HL-60/S4 treated with retinoic acid at 250 ng/mL for 4 days and 3 days (cell line): ENCODE data around the gene LIG3.
"Not testable (repeated sequence)": the region's sequence is repeated elsewhere in the genome, so short reads cannot be mapped to it uniquely, and the experiment has no call there.

Experiments
- in situ Hi-C: fragments of 300-500 bp; cut with MboI; formaldehyde crosslinking; loops from 2 replicates; pipeline ENCODE4 v1.7.0; 2022; ENCODE audit warnings: low sequenced_read_pairs

The LIG3 gene

DNA sequence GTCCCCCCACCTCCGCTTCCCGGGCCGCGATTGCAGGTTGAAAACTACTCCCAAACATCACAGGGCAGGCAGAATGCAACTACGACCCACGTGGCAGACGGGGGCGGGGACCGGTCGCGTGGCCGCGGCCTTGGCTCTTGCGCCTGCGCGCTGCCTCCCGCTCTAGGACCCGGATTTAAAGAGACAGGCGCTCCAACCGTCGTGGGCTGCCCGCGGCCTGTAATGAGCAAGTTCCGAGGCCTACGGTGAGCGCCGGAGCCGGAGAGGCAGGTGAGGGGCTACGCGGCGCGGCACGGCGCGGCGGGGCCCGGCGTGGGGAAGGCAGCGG is at the start of gene LIG3:
Gene LIG3 (plus strand): TSS at position 160 of the 328 bp plus-strand sequence. CDS start 2,494 bp downstream, outside the sequence.
- in situ Hi-C loops: no loop called here

DNA sequence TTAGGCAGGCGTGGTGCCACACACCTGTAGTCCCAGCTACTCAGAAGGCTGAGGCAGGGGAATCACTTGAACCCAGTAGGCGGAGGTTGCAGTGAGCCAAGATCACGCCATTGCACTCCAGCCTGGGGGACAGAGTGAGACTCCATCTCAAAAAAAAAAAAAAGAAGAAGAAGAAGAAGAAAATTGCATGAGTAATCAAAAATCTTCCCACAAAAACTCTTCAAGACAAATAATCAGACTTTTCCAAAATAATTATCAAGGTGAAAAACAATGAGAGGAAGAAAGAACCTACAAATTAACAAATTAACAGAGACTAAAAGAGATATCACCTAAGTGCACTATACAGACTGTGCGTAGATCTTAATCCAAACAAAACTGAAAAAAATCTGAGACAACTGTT is 29.5 kb upstream of the LIG3 start:
- in situ Hi-C loops: not testable (repeated sequence)

DNA sequence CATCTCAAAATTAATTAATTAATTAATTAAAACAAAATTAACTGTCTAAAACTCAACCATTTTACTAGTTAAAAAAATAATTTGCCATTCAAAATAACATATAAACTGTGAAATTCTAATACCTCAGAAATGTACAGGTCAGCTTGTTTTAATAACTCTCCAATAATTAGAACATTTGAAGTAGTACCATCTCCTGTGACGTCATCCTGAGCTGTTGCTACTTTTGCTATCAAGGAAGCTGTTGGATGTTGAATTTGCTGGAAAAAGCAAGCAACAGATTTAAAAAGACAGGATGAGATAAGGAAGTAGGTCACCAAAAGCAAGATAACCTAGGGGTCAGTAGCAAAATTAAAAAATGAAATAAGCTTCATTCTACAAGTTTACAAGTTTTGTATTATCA is 21.9 kb upstream of the LIG3 start:
- in situ Hi-C loops: no loop called here

DNA sequence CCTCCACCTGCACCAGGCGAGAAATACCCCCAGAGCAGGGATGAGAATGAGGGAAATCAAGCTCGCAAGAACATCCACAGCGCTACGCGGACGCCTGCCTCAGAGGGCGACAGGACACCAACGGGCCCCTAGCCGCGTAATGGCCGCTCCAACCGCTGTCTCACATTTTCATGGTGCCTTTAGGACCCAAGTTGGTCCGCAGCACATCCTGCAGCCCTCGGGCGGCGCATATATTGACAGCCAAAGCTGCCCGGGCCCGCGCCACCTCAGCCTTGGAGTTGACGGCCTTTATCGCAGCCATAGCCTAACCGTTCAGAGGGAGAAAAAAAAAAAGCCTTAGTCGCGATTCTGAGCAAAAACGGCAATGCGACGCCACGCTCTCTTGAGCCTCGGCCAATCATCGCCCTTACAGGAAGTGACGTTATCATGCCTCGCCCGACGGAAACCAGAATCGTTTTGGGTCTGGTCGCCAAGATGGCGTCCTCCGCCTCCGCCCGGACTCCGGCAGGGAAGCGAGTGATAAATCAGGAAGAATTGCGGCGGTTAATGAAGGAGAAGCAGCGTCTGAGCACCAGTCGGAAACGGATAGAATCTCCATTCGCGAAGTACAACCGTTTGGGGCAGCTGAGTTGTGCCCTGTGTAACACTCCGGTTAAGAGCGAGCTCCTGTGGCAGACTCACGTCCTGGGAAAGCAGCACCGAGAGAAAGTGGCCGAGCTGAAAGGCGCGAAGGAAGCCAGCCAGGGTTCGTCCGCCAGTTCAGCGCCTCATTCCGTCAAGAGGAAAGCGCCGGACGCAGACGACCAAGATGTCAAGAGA is 19.0 kb upstream of the LIG3 start, which contains the start of the genes CCT6B and ZNF830:
Gene CCT6B (minus strand): TSS at position 368 of the 819 bp plus-strand sequence. CDS start 67 bp downstream, at position 301.
Gene ZNF830 (plus strand): TSS at position 448 of the 819 bp plus-strand sequence. CDS start 27 bp downstream, at position 475.
- in situ Hi-C loops: no loop called here

DNA sequence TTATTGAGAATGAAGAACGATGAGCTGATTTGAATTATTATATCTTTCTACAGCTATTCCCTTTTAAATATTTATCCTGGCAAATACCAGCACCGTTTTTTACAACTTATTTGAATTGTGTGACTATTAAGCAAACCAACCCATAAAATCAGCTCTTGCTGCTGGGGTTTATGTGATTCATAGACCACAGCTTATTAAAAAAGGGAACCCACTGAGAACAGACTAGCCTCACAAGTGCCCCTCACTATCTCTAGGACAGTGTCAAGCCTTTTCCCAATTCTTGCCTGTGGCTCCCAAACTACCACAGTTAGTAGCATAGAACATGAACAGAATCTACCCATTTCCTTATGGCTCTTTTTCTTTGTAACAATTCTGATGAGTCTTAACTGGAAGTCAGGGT is 6.1 kb upstream of the LIG3 start:
- in situ Hi-C loops: no loop called here

DNA sequence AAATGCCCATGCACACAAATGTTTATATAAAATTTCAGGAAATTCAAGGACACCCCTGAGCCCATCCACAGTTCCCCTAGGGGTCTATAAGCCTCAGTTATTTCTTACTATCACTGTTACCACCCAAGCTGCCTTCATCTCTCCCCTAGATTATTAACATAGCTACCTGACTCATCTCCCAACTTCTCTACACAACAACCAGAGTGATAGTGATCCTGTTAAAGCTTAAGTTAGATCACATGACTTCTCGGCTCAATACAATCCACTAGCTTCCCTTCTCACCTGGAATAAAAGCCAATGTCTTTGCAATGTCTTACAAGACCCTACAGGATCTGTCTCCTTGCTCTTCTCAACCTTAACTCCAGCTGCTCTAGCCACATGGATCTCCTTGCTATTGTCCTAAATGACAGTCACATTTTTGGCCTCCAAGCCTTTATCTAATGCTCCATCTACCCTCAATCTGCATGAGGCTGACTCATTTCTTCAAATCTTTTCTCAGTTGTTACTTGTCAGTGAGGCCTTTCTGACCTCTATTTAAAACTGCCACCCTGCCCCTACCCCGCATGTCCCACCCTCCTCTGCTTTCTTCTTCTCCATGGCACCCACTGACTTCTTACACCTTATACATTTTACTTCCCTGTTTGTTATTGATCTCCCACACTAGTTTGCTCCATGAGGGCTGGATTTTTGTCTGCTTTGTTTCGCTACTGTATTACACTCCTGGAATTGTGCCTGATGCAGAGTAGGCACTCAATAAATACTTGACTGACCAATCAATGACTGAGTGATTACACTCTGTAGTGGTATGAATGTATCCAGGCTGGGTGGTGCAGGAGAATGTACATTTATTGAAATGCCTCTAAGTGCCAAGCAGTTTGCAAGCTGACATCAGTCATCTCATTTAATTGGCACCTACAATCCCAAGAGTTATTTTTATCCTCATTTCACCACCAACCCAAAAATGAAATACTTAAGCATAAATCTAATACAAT is 5.2 kb upstream of the LIG3 start:
- in situ Hi-C loops: no loop called here

DNA sequence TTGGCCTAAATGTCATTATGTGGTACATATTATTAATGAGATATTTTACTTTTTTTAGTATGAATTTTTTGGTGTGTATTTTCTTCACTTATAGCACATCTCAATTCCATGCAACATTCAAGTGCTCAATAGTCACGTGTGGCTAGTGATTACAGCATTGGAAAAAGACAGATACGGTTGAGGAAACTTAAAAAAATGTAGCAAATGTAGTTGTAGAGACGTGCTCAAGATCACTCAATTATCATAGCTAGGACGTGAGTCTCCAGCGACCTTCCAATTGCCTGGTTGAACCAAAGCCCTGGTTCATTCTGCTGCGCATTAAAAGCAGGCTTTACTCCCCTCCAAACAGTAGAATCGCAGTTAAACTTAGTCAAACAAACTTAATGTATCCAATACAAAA is 1.2 kb upstream of the LIG3 start:
- in situ Hi-C loops: no loop called here

DNA sequence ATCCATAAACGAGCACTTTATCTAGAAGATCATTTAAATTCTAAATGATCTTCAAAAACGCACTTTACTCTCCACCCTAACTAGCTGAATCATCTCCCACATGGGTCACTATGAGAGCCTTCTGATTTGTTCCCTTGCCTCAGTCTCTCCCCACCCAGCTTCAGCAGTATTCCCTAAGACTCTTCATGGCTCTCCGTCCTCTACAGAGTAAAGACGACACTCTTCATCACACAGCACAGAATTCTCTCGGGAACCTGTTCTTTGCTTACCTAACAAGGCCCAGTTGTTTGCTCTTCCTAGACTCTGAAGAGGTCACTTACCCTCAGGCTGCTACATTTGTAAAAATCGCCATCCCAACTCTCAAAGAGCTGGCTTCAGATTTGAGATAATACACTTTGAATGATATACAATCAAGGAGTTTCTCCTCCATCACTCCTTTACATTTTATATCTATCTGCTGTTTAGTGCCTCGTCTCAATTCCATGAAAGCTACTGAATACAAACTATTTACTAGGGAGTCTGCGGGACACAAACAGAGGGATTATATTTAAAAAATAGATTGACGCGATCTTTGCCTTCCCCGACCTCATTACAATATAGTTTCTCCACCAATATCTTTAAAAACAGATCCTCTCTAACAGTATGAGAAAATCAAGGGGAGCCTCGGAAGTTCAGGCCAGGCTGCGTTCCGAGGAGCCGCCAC is 511 bp upstream of the LIG3 start:
- in situ Hi-C loops: no loop called here

DNA sequence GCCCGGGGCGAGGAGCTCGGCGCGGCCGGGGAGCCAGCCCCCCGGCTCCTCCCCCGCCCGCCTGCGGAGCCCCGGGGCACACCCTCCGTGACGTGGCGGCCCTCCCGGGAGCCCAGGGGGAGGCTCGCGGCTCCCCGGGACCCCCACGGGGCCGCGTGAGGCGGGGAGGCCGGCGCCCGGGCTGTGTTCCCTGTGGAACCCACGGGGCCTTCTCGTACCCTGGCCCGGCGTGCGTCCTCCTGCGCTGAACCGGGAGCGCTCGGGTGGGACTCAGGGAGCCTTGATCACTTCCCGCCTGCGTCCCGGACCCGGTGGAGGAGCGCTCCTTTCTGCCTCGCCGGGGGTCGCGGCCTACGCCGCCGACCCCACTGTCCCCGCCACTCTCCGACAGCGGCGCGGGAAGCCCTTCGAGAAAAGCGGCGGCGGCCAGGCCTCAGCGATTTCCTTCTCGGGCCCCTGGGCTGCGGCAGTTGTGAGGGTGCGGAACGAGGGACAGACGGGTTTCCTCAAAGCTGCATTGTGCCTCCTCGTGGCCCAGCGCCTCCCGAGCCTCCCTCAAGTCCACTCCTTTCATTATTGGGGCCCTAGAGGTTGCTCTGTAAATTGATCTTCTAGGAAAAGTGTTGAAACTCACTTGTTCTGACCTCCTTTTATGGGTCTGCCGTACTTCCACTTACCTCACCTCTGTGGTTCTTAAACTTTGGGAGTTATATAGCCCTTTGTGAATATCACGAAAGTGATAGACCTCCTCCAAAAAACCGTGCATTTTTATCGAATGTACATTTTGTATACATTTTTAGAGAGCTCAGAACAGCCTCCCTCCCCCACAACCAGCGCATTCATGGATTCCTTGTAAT is 597 bp downstream of the LIG3 start:
- in situ Hi-C loops: no loop called here

DNA sequence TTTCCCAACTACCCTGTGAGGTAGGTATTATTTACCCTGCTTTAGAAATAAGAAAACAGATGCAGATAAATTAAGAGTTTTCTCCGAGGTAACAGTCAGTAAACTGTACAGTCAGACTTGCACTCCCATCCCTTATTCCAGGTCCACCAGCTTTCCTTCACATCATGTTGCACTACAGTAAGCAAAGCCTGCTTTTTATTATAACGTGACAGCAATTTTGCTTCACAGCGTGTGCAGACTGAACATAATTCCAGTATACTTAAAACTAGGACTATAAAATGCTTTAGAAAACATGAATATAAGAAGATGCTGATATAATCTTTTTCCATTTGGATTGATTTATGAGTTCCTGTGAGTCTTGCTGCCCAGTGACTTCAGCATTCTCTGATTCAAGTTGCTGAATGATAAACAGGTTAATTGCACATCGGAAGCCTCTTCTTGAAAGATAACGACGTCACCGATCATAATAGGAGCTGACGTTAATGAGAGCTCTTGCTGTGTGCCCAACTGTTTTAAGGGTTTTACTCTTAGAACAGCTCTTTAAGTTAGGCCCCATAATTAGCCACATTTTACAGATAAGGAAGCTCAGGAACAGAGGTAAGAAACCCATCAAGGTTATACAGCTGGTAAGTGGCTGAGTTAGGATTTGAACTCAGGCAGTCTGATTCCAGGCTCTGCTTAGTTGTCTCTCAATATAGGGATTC is 1.4 kb downstream of the LIG3 start:
- in situ Hi-C loops: no loop called here

DNA sequence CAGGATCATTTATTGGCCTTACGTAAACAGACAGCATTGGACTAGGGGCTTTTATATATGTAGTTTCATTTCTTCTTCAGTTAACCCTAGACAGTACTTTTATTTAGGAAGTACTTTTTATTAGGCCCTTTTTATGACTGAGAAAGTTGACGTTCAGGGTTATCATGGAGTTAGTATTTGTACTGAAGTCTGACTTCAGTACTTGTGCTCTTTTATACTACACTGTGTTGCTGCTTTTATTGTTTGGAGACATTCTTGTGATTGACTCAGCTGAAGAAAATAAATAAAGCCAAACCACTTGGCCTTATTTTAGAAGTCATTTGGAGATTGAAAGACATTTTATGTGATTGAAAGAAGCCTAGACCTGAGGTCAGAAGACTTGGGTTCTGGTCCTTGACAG is 6.9 kb downstream of the LIG3 start:
- in situ Hi-C loops: no loop called here

DNA sequence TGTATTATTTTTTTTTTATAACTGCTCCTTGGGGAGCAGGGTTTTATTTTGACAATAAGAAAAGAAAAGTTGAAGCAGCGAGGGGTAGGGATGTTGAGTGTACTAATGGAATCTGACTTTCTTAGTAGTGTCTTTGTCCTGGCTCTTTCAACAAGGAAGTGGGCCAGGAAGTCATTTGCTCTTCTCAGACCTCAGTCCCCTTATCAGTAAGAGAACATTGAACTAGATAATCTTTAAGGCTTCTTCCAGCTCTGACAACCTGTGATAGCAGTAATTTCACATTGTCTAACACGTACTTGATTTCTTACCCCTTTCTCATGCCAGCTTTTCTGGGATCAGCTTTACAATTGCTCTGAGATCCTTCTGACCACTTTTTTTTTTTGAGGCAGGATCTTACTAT is 8.3 kb downstream of the LIG3 start:
- in situ Hi-C loops: no loop called here

DNA sequence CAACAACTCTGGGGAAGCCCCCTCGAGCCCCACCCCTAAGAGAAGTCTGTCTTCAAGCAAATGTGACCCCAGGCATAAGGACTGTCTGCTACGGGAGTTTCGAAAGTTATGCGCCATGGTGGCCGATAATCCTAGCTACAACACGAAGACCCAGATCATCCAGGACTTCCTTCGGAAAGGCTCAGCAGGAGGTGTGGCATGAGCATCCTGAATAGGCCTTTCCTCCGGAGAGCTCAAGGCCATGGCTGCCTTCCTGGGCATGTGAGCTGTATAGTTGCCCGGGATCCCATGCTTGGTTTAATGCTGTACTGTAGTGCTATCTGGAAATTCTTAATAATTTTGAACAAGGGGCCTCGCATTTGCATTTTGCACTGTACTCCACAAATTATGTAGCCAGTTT is 9.2 kb downstream of the LIG3 start:
- in situ Hi-C loops: no loop called here

DNA sequence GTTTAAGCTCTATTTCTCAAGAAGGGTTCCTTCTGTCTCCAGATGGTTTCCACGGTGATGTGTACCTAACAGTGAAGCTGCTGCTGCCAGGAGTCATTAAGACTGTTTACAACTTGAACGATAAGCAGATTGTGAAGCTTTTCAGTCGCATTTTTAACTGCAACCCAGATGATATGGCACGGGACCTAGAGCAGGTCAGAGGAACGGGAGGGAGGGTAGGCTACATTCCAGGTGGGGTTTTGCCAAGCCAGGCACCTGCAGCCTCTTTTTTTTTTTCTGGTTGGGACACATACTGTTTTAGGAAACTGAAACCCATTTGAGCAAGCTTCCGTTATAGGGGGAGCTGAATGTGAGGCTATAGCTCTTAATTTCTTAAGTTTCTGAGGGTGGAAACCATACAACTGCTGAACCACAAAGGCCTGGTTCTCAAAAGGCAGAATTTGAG is 10.6 kb downstream of the LIG3 start:
- in situ Hi-C loops: loop anchor here (10.0 kb wide), 1 partner anchor 134 kb away; the partner anchor contains the start of gene FNDC8

DNA sequence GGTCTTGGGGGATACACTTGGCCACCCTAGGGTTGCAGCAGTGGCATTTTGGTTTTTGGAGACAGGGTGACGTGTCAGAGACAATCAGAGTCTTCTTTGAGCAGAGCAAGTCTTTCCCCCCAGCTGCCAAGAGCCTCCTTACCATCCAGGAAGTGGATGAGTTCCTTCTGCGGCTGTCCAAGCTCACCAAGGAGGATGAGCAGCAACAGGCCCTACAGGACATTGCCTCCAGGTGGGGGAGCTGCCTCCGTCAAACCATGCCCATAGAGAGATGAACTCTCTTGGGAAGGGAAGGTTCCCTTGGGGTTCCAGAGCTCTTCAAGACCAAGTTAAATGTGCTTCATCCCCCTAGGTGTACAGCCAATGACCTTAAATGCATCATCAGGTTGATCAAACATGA is 11.3 kb downstream of the LIG3 start:
- in situ Hi-C loops: loop anchor here (10.0 kb wide), 1 partner anchor 133 kb away; the partner anchor contains the start of gene FNDC8

DNA sequence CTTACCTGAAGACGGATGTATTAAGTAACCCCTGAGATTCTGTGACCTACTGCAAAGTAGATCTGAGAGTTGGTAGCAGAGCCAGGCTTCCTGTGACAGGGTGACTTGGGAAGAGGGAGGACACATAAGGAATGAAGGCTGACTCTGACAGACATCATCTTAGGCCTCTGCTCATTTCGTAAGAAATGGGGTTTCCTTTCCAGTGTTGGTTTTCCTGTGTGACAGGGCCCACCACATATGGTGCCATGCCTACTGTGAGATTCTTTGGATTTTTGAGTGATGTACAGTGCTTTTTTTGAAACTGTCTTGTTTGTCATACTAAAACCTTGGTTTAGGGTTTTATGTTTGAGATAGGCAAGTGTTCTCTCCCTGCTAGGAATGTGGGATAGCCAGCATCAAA is 12.7 kb downstream of the LIG3 start:
- in situ Hi-C loops: loop anchor here (10.0 kb wide), 1 partner anchor 132 kb away; the partner anchor contains the start of gene FNDC8

DNA sequence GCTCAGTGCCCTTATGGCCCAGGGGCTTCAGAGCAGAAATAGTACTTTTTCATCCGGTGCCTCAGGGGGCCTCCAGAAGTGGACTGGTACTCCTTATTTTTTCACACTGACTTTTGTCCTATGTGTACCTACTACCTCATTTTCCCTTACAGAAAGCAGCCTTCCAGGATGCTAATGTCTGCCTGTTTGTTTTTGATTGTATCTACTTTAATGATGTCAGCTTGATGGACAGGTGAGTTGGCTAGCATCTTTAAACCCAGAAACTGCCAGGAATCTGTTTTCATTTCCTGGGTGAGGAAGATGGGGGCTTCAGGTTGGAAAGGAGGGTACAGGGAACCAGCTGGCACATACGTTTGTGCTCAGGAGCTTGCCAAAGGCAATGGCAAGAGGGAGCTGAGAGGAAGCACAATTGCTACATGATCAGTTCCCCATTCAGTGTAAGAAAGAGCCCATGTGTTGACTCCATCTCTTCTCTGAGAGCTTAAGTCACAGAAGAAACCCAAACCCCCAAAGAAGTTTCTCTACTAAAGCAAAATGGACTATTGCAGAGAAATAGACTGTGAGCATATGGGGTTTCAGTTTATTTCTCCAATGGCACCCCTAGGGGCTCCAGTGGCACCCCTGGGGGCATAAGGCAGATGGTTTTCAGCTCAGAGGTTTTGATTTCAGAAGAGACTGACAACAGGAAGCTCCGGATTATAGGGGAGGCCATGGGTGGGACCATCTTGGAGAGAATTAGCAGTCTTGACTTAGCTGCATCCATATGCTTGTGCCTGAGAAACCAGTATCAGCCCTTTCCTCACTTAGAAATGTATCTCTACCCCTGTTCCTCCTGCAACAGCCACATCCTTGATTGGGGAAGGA is 16.3 kb downstream of the LIG3 start:
- in situ Hi-C loops: loop anchor here (10.0 kb wide), 1 partner anchor 128 kb away; the partner anchor contains the start of gene FNDC8

DNA sequence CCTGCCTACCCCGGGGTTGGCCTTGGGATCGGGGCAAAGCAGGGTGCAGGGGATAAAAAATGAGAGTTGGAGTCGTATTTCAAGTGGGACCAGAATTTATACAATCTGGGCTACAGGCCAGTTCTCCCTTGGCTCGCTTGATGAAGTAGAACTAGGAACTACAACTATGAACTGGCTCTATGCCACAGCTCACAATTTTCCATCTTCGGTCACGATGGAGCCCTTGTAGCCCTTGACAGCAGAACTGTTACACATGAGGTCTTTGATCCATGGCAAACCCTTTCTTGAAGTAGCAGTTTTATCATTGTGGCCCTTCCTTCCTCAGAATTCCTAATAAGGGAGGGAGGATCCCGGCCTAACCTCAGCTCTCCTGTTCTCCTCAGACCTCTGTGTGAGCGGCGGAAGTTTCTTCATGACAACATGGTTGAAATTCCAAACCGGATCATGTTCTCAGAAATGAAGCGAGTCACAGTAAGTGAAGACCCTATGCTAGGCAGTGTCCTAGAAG is 17.1 kb downstream of the LIG3 start:
- in situ Hi-C loops: loop anchor here (10.0 kb wide), 1 partner anchor 127 kb away; the partner anchor contains the start of gene FNDC8
